Measurements from ENCODE around the gene OR14I1.

Gene OR14I1

GRCh38 chr1:248702714-248703113 lies at the start of gene OR14I1:
TSS of gene OR14I1 (minus strand) at chr1:248702766.
- DNase-seq (ENCODE audit: low read depth in 2 of 2), result no peak

DNA sequence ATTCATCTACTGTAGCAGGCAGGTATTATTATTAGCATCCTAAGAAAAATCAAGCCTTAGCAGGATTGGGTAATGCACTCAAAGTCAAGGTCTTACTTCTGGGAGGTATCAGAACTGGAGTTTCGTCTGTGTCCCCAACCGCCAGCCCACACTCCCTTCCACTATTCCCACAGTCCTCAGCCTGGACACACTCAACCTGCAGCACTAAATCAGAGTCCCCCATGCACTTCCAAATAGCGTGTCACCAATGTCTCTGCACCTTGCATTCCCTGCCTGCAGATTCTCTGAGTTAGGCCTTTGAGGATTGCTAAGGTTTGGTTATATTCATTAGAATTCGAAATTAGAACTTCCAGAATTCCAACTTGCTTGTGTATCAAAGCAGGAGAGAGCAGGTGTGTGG lies 49.1 kb upstream of the OR14I1 start:
- no peak for DNase-seq (ENCODE audit: low read depth in 2 of 2)

- DNase-seq (ENCODE audit: low read depth in 2 of 2), result no peak
Measured at GRCh38 chr1:248751142-248751541, 48.6 kb upstream of the OR14I1 start.

DNA sequence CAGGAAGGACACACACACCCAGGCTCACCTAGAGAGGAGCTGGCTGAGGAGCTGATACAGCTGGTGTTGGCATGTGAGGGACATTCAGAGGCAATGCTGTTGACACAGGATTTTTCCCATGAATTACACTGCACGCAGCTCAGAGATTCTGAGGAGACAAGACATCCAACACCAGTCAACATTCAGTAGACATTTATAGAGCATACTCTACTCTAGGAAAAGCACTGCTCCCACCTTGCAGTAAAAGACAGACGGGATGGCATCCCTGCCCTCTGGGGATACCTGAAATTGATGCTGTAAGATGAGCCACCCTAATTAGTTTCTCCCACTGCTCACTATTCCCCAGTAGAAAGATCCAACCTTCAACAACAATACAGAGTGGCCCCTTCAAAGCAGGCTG lies 47.9 kb upstream of the OR14I1 start:
- DNase-seq (ENCODE audit: low read depth in 2 of 2), result no peak

- no peak for DNase-seq (ENCODE audit: low read depth in 2 of 2)
Measured at GRCh38 chr1:248748211-248748610, 45.6 kb upstream of the OR14I1 start.

DNA sequence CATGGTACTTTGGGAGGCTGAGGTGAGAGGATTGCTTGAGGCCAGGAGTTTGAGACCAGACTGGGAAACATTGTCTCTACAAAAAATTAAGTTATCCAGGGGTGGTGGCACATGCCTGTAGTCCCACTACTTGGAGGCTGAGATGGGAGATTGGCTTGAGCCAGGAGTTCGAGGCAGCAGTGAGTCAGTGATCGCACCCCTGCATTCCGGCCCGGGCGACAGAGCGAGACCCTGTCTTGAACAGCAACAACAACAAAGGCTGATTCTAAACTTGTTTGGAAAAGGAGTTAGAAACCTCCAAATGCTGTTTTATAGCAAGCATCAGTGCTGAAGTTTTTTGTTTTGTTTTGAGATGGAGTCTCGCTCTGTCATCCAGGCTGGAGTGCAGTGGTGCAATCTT lies 38.3 kb upstream of the OR14I1 start:
- no peak for DNase-seq (ENCODE audit: low read depth in 2 of 2)

DNA sequence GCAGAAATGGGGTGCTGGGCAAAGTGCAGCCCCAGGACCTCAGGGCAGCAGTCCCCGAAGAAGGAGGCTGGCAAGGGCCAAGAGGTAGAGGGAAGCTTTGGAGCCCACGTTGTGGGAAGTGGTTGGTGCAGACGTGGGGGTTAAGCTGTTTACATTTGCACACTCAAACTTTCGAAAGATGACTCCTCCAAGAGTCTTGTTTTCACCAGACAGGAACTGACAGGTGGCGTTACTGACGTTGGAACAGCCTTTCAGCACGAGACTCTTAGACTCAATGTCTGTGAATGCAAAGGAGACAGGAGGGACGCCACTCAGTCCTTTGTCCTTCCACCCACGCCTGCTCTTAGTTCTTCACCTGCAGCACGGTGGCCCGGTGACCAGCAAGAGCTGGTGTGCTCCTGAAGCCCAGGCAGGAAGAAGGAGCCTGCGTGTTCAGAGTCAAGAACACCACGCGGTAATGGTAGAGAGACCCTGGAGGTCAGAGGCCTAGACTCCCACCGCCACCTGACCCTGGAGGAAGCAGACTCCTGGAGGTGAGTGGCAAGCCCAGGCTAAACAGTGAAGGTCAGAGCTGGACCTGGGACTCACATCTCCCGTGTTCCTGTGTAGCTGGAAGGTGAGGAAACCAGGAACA lies 37.1 kb upstream of the OR14I1 start:
- DNase-seq (ENCODE audit: low read depth in 2 of 2), result no peak

GRCh38 chr1:248737457-248737856 lies 34.9 kb upstream of the OR14I1 start:
- DNase-seq (ENCODE audit: low read depth in 2 of 2), result no peak

DNA sequence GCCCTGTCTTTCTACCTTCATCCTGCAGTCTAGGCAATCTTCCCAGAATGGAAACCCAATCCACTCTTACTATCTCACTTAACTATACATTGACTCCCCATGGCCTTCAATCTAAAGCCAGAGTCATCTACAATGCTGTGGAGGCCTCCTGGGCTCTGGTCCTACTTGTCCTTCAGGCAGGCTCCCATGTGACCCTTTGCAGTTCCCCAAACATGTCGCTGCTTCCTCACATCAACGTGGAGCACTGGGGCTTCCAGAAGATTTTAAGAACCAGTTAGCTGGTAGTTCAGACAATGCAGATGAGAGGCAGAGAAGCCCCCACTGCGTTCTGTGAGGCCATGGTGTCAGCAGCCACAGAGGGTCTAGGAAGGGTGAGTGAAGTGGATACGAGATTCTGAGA lies 34.4 kb upstream of the OR14I1 start:
- no peak for DNase-seq (ENCODE audit: low read depth in 2 of 2)

DNA sequence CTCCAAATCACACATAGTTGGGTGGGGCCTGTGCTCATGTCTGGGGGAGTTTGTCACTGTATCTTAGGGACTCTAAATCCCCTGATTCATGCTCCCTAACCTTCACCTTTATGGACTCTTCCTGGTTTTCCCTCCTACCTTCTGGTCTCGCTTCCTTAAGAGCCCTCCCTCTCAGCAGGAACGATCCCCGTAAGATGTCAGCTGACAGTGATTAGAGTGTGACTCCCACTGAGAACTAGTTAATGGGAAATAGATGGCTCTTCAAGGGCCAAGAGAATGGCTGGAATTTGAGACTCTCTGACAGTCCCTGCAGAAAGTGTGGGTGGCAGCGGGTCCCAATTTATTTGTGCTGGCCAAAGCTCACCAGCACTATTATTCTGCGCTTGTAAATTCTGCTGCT lies 31.0 kb upstream of the OR14I1 start:
- no peak for DNase-seq (ENCODE audit: low read depth in 2 of 2)

DNA sequence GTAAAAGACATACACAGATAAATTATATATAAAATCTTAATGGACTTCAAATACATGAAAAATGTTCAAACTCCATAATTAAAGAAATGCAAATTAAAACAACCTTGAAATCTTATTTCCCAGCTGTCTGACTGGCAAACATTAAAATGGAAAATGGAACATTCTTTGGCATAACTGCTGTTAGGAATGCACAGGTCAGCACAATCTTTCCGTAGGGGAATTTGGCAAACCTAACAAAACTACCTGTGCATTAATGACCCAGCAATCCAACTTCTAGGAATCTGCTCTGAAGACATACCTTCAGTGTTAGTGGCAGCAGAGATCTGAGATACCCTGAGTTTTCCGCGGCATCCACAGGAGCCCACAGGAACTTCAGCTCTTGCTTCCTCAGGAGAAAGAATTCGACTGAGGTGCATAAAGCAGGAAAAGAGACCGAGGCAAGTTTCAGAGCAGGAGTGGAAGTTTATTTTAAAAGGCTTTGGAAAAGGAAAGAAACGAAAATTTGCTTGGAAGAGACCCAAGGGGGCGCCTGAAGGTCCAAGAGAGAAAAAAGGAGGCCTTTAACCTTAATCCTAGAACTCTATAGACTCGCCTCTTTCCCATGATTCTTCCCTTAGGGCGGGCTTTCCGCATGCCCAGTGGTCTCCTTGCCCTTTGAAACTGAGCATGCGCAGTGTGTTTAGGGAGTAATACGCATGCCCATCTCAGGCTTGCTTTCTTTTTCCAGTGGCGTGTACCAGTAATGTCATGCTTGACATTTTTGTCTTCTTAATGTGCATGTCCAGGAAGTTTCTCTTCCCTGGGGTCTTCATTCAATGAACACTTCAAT lies 28.2 kb upstream of the OR14I1 start:
- no peak for DNase-seq (ENCODE audit: low read depth in 2 of 2)

- DNase-seq (ENCODE audit: low read depth in 2 of 2), result no peak
Measured at GRCh38 chr1:248714248-248714647, 11.7 kb upstream of the OR14I1 start.

DNA sequence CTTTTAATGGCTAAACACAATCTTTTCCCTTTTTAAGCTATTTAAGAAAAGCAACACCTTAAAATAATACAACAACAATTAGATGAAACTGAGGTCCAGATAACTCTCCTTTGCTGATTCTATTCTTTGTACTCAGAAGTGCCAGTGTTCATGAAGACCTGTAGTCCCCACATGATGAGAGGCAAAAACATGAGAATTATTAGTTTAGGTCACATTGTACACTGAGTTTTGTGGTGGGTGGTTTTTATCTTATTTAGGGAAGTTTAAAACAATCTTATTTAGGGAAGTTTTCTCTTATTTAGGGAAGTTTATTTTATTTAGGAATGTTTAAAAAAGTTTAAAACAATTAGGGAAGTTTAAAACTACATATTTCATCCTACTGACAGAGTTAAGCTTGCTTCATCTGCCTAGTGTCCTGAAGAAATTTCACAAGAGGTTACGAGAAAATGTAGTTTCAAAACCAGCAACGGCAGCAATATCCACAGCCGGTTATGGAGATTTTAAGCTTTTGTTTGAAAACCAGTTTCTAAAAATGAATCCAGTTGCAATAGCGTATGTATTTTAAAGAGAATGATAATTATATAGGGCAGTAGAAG lies 7.8 kb upstream of the OR14I1 start:
- DNase-seq (ENCODE audit: low read depth in 2 of 2), result no peak

DNA sequence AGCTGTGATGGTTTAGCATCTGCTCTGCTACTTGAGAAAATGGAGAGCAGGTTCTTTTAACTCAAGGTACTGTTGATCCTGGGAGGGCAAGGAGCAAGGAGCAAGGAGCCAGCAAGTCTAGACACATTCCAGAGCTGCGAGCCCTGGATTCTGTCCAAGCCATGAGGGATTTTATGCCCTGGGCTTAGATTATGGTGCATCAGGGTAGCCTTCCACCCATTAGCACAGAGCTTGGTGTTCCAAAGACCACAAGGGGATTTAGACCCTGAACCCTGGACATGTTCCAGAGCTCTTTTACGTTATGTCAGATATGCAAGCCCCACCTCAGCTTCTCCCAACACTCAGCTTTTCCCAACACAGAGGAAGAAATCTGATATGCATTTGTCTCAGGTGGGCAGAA lies 2.0 kb upstream of the OR14I1 start:
- no peak for DNase-seq (ENCODE audit: low read depth in 2 of 2)

GRCh38 chr1:248703674-248704073 lies 1.1 kb upstream of the OR14I1 start:
- DNase-seq (ENCODE audit: low read depth in 2 of 2), result no peak

GRCh38 chr1:248699099-248699498 lies 3.5 kb downstream of the OR14I1 start:
- DNase-seq (ENCODE audit: low read depth in 2 of 2), result no peak

DNA sequence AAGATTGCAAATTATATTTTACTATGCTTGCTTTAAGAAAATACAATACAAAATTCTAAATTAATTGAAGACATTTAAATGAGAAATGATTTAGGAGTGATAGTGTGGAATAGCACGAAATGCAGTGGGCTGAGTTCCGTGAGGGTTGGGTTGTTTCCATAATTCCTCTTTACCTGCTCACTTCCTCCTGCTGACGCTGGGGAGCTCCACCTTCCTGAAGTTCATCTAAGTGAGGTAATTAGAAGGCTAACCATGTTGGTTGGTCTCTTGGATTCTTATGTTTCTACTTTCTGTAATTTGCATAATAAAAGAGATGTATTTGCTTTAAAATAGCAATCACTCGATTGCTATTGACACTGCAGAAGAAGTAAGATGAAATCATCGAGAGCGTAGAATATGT lies 4.7 kb downstream of the OR14I1 start:
- DNase-seq (ENCODE audit: low read depth in 2 of 2), result no peak

- no peak for DNase-seq (ENCODE audit: low read depth in 2 of 2)
Measured at GRCh38 chr1:248696774-248697173, 5.8 kb downstream of the OR14I1 start.

- no peak for DNase-seq (ENCODE audit: low read depth in 2 of 2)
Measured at GRCh38 chr1:248696261-248696660, 6.3 kb downstream of the OR14I1 start.

DNA sequence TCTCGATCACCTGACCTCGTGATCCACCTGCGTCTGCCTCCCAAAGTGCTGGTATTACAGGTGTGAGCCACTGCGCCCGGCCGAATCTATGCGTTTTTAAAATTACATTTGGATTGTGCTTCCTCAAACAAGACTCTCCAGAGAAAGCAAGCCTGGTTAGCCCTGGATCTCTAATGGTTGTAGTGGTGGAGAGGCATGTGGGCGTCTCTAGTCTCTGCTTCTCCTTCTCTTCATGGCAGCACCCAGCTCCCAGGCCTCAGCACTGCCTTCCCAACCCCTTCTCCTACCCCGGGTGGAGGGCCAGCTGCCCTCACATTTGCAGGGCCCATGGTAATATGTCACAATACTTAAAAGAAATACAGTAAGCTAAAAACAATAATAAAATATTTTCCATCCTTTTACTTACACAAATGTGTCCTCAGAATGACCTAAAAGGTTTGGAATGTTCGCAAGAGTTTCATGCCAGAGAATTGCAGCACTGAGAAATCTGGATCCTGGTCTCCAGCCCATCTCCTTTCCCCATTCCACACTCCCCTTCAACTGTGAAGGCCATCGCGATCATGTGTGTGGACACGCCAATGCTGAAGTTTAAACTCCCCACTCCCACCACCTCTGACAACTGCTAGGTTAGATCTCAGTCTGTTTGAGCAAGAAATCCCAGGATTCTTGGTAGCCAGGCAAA lies 7.0 kb downstream of the OR14I1 start:
- no peak for DNase-seq (ENCODE audit: low read depth in 2 of 2)

GRCh38 chr1:248691567-248692155 lies 10.9 kb downstream of the OR14I1 start:
- no peak for DNase-seq (ENCODE audit: low read depth in 2 of 2)

All from fibroblast of skin of left quadriceps (primary cell).